ENCODE results near the gene XPNPEP3.

DNA sequence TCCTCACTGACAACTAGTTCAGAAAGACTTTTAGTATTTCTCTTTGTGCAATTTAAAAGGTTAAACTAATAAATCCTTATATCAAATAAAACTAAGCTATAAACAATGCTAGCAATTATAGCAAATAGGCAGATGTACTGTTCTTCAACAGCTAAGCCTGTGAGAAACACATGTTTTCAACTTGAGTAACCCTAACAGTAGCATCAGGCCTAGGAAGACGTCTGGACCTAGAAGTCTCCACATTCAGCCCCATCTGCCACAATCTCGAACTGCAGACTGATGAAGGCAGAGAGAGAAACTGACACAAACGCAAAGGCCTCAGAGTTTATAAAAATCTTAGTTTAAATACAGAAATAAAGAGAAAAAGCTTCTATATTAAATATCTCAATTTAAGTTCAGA, 3.0 kb upstream of the XPNPEP3 start:
- TF ChIP-seq POLR2AphosphoS5 (IDR thresholded peaks at IDR 0.05; ENCODE audit: insufficient read depth in 1 of 2, low read depth in 1 of 2) (no peak), POLR2A (IDR thresholded peaks at IDR 0.05) (no peak)
- TF ChIP-seq, protein P1, sequence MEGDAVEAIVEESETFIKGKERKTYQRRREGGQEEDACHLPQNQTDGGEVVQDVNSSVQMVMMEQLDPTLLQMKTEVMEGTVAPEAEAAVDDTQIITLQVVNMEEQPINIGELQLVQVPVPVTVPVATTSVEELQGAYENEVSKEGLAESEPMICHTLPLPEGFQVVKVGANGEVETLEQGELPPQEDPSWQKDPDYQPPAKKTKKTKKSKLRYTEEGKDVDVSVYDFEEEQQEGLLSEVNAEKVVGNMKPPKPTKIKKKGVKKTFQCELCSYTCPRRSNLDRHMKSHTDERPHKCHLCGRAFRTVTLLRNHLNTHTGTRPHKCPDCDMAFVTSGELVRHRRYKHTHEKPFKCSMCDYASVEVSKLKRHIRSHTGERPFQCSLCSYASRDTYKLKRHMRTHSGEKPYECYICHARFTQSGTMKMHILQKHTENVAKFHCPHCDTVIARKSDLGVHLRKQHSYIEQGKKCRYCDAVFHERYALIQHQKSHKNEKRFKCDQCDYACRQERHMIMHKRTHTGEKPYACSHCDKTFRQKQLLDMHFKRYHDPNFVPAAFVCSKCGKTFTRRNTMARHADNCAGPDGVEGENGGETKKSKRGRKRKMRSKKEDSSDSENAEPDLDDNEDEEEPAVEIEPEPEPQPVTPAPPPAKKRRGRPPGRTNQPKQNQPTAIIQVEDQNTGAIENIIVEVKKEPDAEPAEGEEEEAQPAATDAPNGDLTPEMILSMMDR (IDR thresholded peaks at IDR 0.05) = no peak

All from vagina (tissue), 2 donors.